ENCODE results near the gene CCL22.

The CCL22 gene

GRCh38 chr16:57347858-57348257 is 10.7 kb upstream of the CCL22 start:
- no peak for TF ChIP-seq CTCF (conservative IDR thresholded peaks at IDR 0.05; ENCODE audit: low read length)

GRCh38 chr16:57348327-57348726 is 10.3 kb upstream of the CCL22 start:
- no peak for DNase-seq (ENCODE audit: low read depth)
- no peak overlapping the region for H3K4me3 ChIP-seq (ENCODE audit: low read length)
- no peak for TF ChIP-seq CTCF (conservative IDR thresholded peaks at IDR 0.05; ENCODE audit: low read length)

More at GRCh38 chr16:57347858-57348257, 10.7 kb upstream of the CCL22 start:
- DNase-seq (ENCODE audit: low read depth): no peak
- no peak overlapping the region for H3K4me3 ChIP-seq (ENCODE audit: low read length)

GRCh38 chr16:57349212-57350031 is 9.2 kb upstream of the CCL22 start:
- no peak overlapping the region for H3K4me3 ChIP-seq (ENCODE audit: low read length)
- no peak for DNase-seq (ENCODE audit: low read depth)
- no peak for TF ChIP-seq CTCF (conservative IDR thresholded peaks at IDR 0.05; ENCODE audit: low read length)

DNA sequence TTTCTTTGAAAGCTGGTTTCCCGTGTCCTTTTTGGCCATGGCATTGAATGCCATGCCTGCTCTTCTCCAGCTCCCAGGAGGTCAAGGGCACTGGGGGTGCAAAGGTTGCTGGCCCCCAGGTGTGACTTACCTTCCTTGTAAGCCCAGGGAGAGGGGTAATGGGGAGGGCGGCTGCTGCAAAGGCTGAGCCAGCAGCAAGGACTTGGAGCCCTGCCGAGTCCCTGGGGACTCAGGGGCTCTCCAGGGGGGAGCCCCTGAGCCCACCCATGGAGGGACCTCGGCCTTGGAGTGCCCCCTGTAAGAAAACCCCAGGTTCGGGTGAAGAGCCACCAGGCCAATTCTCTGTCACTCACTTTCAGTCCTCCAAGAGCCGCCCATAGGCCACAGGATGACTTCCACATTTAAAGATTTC is 5.9 kb upstream of the CCL22 start:
- TF ChIP-seq CTCF (conservative IDR thresholded peaks at IDR 0.05; ENCODE audit: low read length): no peak
- DNase-seq (ENCODE audit: low read depth): no peak
- no peak overlapping the region for H3K4me3 ChIP-seq (ENCODE audit: low read length)

DNA sequence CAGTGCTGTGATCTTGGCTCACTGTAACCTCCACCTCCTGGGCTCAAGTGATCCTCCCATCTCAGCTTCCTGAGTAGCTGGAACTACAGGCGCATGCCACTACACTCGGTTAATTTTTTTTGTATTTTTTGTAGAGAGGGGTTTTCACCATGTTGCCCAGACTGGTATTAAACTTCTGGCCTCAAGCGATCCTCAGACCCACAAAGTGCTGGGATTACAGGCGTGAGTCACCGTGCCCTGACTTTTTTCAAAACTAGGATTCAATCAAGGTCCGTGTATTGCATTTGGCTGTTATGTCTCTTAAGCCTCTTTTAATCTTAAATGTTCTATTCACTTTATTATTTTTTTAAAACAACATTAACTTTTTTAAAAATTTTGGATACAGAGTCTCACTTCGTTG is 4.3 kb upstream of the CCL22 start:
- no peak for DNase-seq (ENCODE audit: low read depth)
- H3K4me3 ChIP-seq (ENCODE audit: low read length): no peak overlapping the region
- no peak for TF ChIP-seq CTCF (conservative IDR thresholded peaks at IDR 0.05; ENCODE audit: low read length)

- H3K4me3 ChIP-seq (ENCODE audit: low read length): no peak overlapping the region
- no peak for DNase-seq (ENCODE audit: low read depth)
- TF ChIP-seq CTCF (conservative IDR thresholded peaks at IDR 0.05; ENCODE audit: low read length): no peak
Measured at GRCh38 chr16:57355898-57356414, 2.6 kb upstream of the CCL22 start.

- DNase-seq (ENCODE audit: low read depth): no peak
- no peak for TF ChIP-seq CTCF (conservative IDR thresholded peaks at IDR 0.05; ENCODE audit: low read length)
- H3K4me3 ChIP-seq (ENCODE audit: low read length): no peak overlapping the region
Measured at GRCh38 chr16:57356547-57356946, 2.0 kb upstream of the CCL22 start.
